ENCODE results near the gene SPA17. TPM values are rescaled to one million over a fixed set of nuclear protein-coding genes. Genes with fewer than 3 reads are reported as not detected.

The SPA17 gene
- total RNA-seq, 1 experiment from 2014 or later = 7.3 TPM

DNA sequence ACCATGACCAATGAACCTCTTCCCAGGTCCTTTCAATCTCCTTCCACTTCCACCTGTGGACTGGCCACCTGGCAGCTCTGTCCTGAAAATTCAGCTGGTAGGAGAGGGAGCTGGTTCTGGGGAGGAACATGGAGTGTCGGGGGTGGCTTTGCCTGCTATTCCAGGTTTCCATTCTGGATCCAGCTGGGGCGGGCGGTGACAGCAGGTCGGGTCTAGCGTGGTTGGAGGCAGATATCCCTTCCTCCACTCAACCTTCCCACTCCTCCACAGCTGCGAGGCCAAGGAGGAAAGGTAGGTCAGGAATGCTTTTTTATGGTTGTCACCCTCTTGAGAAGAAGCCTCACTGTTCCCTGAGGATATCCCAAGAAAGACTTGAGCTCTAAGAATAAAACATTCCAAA is 69.3 kb downstream of the SPA17 start:
- in situ Hi-C loops (cut with HindIII; ENCODE audit: low pct_unique_long_range_greater_than_20kb, low sequenced_read_pairs) = no loop called here
- no peak for DNase-seq (ENCODE audit: low read depth)

DNA sequence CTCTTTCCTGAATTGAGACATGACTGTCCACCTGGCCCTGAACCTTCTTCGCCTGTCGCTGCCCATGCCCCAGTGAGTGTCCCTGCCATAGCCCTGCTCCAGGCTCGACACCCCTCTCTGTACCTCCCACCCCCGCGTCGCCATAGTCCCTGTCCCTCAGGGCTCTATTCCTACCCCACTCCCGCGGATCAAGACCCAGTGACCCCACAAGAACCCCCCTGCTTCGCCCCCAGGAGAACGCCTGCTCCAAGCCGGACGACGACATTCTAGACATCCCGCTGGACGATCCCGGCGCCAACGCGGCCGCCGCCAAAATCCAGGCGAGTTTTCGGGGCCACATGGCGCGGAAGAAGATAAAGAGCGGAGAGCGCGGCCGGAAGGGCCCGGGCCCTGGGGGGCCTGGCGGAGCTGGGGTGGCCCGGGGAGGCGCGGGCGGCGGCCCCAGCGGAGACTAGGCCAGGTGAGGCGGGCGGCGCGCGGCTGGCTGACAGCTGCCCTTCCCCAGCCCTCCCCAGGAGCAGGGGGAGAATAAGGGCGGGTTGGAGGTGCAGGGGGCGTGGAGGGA is 71.6 kb downstream of the SPA17 start:
- in situ Hi-C loops (cut with HindIII; ENCODE audit: low pct_unique_long_range_greater_than_20kb, low sequenced_read_pairs) = no loop called here

DNA sequence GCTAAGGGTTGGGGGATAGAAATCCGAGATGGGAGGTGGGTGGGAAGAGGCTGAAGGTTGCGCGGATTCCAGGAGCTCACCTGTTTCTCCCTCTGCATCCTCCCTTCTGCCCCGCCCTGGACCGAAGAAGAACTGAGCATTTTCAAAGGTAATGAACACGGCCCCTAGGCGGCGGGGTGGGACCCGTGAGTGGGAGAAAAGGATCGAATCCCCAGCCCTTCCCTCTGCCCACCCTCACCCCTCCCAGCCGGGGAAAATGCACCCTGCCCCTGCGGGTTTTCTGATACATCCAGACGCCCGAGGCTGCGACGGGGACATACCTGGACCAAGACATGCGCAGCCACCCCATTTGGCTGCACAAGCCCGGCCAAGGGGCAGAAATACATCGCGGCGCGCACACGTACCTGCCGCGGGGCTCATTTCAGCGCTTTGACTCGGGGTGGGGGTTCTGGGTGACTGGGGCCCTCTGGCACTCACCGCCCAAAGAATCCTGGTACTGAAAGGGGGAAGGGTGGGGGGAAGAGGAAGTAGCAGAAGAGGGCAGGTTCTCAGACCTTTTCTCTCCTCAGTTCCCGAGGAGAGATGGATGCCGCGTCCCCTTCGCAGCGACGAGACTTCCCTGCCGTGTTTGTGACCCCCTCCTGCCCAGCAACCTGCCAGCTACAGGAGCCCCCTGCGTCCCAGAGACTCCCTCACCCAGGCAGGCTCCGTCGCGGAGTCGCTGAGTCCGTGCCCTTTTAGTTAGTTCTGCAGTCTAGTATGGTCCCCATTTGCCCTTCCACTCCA is 72.3 kb downstream of the SPA17 start:
- DNase-seq (ENCODE audit: low read depth) = no peak
- in situ Hi-C loops (cut with HindIII; ENCODE audit: low pct_unique_long_range_greater_than_20kb, low sequenced_read_pairs) = no loop called here

More for the DNA sequence above, 71.6 kb downstream of the SPA17 start:
- DNase-seq (ENCODE audit: low read depth) = no peak

DNA sequence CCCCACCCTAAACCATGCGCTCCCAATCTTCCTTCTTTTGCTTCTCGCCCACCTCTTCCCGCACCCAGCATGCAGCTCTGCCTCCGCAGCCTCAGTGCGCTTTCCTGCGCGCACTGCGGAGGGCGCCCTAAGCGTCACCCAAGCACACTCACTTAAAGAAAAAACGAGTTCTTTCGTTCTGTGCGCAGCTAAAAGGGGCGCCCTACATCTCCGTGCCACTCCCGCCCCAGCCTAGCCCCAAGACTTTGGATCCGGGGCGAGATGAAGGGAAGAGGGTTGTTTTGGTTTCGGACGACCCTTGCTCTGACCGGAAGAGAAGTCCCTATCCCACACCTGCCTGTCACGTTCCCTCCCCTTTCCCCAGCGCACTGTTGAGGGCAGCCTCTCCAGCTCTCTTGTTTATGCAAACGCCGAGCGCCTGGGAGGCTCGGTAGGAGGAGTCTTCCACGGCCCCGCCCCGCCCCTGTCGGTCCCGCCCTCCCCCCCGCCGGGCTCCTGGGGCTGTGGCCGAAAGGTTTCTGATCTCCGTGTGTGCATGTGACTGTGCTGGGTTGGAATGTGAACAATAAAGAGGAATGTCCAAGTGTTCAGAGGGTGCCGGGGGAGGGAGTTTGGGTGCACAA is 73.0 kb downstream of the SPA17 start:
- DNase-seq (ENCODE audit: low read depth) = peak; percentile 77
- in situ Hi-C loops (cut with HindIII; ENCODE audit: low pct_unique_long_range_greater_than_20kb, low sequenced_read_pairs) = no loop called here

Other genes with a start within 250 kb of the SPA17 start
- not detected in 2 replicates for gene OR8B4, start 249.0 kb upstream of the SPA17 start, total RNA-seq (2014; rRNA removed; shearing (Covaris generic); ENCODE audit: low replicate concordance)
- gene OR8B8, start 228.2 kb upstream of the SPA17 start, total RNA-seq (2014; rRNA removed; shearing (Covaris generic); ENCODE audit: low replicate concordance) = not detected in 2 replicates
- gene OR8B12, start 130.2 kb upstream of the SPA17 start, total RNA-seq (2014; rRNA removed; shearing (Covaris generic); ENCODE audit: low replicate concordance) = not detected in 2 replicates
- not detected in 2 replicates for gene OR8A1, start 103.9 kb upstream of the SPA17 start, total RNA-seq (2014; rRNA removed; shearing (Covaris generic); ENCODE audit: low replicate concordance)
- gene PANX3, start 62.5 kb upstream of the SPA17 start, total RNA-seq (2014; rRNA removed; shearing (Covaris generic); ENCODE audit: low replicate concordance) = not detected in 2 replicates
- gene TBRG1, start 51.0 kb upstream of the SPA17 start, total RNA-seq (2014; rRNA removed; shearing (Covaris generic); ENCODE audit: low replicate concordance) = 11.1 and 19.3 TPM in 2 replicates
- gene SIAE, start 165 bp upstream of the SPA17 start, total RNA-seq (2014; rRNA removed; shearing (Covaris generic); ENCODE audit: low replicate concordance) = 9.2 and 14.1 TPM in 2 replicates
- gene NRGN, start 66.0 kb downstream of the SPA17 start, total RNA-seq (2014; rRNA removed; shearing (Covaris generic); ENCODE audit: low replicate concordance) = 1.4 TPM in 1 of 2 replicates, not detected in the other
- not detected in 2 replicates for gene VSIG2, start 78.4 kb downstream of the SPA17 start, total RNA-seq (2014; rRNA removed; shearing (Covaris generic); ENCODE audit: low replicate concordance)
- 0.96 and 2.5 TPM in 2 replicates for gene ESAM, start 88.4 kb downstream of the SPA17 start, total RNA-seq (2014; rRNA removed; shearing (Covaris generic); ENCODE audit: low replicate concordance)
- gene MSANTD2, start 126.5 kb downstream of the SPA17 start, total RNA-seq (2014; rRNA removed; shearing (Covaris generic); ENCODE audit: low replicate concordance) = 7.5 and 13.6 TPM in 2 replicates
- 14.7 and 15.2 TPM in 2 replicates for gene ROBO3, start 191.5 kb downstream of the SPA17 start, total RNA-seq (2014; rRNA removed; shearing (Covaris generic); ENCODE audit: low replicate concordance)
- not detected in 2 replicates for gene ROBO4, start 224.0 kb downstream of the SPA17 start, total RNA-seq (2014; rRNA removed; shearing (Covaris generic); ENCODE audit: low replicate concordance)
- gene HEPN1, start 245.3 kb downstream of the SPA17 start, total RNA-seq (2014; rRNA removed; shearing (Covaris generic); ENCODE audit: low replicate concordance) = not detected in 2 replicates